Ammon's horn (tissue), 1 donor: ENCODE data around the gene PYDC1.
A peak's percentile ranks its signal among the peaks of the same experiment; 100 is the strongest.
"Not testable (repeated sequence)": the region's sequence is repeated elsewhere in the genome, so short reads cannot be mapped to it uniquely, and the experiment has no call there.

ENCODE experiments used
- DNase-seq: peaks from one replicate; pipeline ENCODE4 v3.0.0-alpha.2; 2016; ENCODE audit warnings: low spot score

Gene PYDC1

DNA sequence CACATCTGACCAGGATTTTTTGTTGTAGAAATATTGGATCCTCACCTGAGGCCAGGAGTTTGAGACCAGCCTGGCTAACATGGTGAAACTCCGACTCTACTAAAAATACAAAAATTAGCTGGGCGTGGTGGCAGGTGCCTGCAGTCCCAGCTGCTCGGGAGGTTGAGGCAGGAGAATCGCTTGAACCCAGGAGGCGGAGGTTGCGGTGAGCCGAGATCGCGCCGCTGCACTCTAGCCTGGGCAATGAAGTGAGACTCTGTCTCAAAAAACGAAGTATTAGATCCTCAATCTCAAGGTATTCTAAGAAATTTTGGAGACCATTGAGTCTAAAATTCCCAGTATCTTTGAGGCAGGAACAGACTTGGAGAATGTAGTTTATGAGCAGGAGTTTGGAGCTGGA, 21.1 kb downstream of the PYDC1 start:
- not testable (repeated sequence) for DNase-seq

GRCh38 chr16:31194898-31195297, 22.0 kb downstream of the PYDC1 start:
- no peak for DNase-seq

DNA sequence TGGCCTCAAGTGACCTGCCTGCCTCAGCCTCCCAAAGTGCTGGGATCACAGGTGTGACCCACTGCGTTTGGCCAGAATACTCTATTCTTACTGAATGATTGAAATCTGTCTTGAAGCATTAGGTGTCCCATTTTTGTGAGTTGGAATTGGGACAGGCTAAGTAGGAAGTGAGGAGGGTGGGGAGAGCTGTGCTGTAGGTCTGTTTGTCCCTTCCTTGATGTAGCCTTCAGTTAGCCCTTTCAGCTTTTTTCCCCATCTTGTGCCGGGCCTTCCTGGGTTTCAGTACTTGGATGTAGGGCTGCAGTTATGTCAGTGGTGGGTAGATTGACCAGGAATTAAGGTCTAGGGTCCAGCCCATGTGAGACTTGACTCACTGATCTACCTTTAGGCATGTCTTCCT, 23.1 kb downstream of the PYDC1 start:
- no peak for DNase-seq

DNA sequence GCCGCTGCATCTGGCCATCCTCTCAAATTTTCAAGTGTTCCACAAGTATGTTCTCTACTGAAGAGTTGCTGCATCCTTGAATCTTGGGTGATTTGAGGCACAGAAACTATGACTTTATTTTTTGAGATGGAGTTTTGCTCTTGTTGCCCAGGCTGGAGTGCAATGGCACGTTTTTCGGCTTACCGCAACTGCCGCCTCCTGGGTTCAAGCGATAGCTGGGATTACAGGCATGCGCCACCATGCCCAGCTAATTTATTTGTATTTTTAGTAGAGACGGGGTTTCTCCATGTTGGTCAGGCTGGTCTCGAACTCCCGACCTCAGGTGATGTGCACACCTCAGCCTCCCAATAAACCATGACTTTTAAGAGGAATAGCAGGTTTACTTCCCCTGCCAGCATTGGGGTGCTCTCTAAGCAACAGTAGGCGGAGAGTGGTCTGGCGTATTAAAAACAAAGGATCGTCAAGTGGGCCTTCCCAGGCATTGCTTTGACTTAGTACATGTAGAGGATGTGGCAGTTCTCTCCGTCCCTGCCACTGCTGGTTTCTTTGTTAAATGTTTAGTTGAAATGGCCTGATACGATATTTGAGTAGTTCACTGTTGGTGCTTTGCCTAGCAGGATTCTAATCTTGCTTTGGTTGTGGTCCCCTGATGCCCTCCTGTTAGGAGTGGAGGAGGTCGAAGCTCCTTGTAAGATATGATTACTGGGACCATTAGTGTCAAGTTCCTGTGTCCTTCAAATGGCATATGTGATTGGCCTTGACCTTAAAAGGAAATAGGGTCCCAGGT, 23.9 kb downstream of the PYDC1 start:
- no peak for DNase-seq

DNA sequence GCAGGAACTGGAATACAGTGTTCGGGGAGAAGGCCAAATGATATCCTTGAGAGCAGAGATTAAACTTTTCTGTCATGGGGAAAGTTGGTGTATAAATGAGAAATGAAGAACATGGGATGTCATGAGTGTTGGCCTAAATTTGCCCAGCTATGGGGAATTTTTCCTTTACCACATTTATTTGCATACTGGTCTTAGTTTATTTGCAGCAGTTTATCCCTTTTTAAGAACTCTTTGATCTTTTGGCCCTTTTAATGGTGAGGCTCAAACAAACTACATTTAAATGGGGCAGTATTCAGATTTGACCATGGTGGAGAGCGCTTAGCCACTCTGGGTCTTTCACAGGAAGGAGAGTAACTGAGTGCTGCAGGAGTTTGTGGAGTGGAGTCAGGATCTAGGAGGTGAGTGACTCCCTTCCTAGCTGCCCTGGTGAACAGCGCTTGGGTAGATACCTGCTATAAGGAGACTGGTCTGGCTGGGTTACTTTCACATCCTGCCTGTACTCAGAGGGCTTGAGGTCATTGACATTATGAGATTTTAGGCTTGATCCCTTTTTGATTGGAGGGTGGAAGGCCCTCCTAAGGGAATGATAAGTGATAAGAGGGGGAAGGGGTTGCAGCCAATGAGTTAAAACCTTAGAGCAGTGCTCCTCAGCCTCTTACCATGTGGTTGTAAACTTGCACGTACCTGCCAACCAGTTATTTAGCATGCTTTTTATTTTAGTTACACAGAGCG, 25.1 kb downstream of the PYDC1 start:
- DNase-seq: no peak

DNA sequence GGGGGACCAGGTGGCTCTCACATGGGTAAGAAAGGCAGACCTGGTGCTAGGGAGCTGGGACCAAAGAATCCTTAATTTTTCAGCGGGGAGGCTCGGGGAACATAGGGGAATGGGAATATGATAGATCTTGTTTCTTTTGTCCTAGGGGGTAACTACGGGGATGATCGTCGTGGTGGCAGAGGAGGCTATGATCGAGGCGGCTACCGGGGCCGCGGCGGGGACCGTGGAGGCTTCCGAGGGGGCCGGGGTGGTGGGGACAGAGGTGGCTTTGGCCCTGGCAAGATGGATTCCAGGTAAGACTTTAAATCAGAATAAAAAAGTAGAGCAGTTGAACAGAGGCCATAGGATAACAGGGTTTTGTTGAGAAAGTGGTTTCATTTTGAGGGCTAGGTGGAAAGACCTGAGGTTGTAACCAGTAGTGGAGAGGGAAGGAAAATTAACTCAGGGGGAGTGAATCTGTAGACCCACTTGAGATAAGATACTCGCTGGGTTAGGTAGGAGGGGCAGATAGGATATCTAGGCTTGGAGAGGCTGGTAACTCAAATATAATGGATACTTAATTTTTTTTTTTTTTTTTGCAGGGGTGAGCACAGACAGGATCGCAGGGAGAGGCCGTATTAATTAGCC, 26.0 kb downstream of the PYDC1 start:
- DNase-seq: no peak

DNA sequence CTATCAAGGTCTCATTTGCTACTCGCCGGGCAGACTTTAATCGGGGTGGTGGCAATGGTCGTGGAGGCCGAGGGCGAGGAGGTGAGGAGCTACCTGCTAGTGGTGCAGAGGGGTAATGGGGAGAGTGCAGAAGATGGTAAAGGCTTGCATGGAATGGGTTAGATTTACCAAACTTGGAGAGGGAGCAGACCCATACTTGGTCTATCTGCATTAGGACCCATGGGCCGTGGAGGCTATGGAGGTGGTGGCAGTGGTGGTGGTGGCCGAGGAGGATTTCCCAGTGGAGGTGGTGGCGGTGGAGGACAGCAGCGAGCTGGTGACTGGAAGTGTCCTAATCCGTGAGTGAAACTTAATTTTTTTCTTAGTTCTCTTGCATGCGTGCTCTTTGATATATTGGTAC, 26.9 kb downstream of the PYDC1 start:
- DNase-seq: no peak

DNA sequence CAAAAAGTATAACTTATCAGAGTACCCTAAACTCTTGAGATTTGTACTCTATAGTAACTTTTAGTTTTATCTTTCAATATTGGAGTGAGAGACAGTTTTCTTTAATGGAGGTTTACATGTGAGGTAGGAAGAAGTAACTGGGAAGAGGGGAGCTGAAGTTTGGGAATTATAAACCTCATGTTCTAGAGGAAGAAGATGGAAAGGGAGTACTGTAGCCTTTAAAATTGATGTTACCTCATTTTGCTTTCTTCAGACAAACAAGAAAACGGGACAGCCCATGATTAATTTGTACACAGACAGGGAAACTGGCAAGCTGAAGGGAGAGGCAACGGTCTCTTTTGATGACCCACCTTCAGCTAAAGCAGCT, 27.5 kb downstream of the PYDC1 start:
- no peak for DNase-seq

GRCh38 chr16:31188450-31189411, 28.2 kb downstream of the PYDC1 start:
- no peak for DNase-seq

GRCh38 chr16:31187808-31188189, 29.1 kb downstream of the PYDC1 start:
- DNase-seq: no peak

GRCh38 chr16:31186930-31187807, 29.8 kb downstream of the PYDC1 start:
- no peak for DNase-seq

- no peak for DNase-seq
Measured at GRCh38 chr16:31186176-31186575, 30.8 kb downstream of the PYDC1 start.

GRCh38 chr16:31185339-31185738, 31.6 kb downstream of the PYDC1 start:
- no peak for DNase-seq

GRCh38 chr16:31184888-31185287, 32.0 kb downstream of the PYDC1 start:
- DNase-seq: no peak

- no peak for DNase-seq
Measured at GRCh38 chr16:31183432-31184428, 33.2 kb downstream of the PYDC1 start.

DNA sequence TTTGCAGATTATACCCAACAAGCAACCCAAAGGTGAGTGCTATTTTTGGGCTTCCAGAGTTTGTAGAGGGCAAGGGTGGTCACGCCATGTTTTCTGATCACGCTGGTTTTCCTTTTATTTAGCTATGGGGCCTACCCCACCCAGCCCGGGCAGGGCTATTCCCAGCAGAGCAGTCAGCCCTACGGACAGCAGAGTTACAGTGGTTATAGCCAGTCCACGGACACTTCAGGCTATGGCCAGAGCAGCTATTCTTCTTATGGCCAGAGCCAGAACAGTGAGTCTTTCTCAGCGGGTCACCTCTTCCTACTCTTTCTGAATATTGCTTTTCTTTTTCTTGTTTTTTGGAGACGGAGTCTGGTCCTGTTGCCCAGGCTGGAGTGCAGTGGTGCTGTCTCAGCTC, 34.5 kb downstream of the PYDC1 start:
- no peak for DNase-seq

GRCh38 chr16:31181102-31181830, 35.7 kb downstream of the PYDC1 start:
- no peak for DNase-seq

DNA sequence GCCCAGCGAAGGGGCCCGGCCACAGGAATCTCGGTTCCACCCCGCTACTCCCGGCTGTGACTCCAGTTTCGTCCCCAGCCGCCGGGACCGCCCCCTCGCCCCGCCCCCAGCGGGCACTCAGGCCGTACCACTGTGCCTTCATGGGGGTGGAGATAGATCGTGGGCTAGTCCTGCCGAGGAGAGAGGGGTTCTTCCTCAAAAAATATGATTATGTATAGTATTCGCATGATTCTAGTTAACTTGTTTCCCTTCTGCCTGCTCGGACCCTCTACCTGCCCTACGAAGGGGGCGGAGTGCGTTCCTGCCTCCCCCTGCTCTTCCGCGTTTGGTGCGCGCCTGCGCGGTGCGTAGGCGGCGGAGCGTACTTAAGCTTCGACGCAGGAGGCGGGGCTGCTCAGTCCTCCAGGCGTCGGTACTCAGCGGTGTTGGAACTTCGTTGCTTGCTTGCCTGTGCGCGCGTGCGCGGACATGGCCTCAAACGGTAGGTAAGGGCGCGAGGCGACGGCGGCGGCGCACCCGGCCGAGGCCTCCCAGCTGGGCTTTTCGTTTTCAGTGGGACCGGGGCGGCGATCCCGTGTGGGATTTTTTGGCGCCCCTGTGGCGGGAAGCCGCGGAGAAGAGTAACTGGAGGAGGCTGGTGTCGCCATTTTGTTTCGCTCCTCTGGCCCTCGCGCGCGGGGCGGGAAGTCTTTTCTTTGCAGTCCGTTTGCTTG, 37.0 kb downstream of the PYDC1 start, which contains the start of gene FUS:
FUS (plus strand) TSS at position 393 of the 713 bp plus-strand sequence; CDS start at position 469, 76 bp downstream.
- DNase-seq: peak; percentile 97
